Astrocyte (in vitro differentiated cells and primary cell): ENCODE data around the gene FHOD1. TPM values are rescaled to one million over a fixed set of nuclear protein-coding genes. Genes with fewer than 3 reads are reported as not detected.
A peak's percentile ranks its signal among the peaks of the same experiment; 100 is the strongest.

Experiments used
- DNase-seq: peaks from one replicate; pipeline ENCODE4 v3.0.0-alpha.2; 2010; ENCODE audit warnings: low read depth
- FAIRE-seq: peaks from 2 replicates; lab custom pipeline; 2011; peaks lifted over from hg19 to GRCh38; lab: Jason Lieb, UNC
- H2AFZ ChIP-seq: 2 replicates; pipeline ENCODE4 v1.6.0; 2012; ENCODE audit warnings: low read depth, low read length, inconsistent platforms
- H3K27ac ChIP-seq: 2 replicates; pipeline ENCODE4 v1.5.1; 2011; ENCODE audit warnings: low read depth, low read length, inconsistent platforms
- H3K27me3 ChIP-seq: 2 replicates; pipeline ENCODE4 v1.6.0; 2011; ENCODE audit warnings: low read length, inconsistent platforms; ENCODE audit not compliant: insufficient read depth
- H3K36me3 ChIP-seq: 2 replicates; pipeline ENCODE4 v1.5.1; 2011; ENCODE audit warnings: low read length, inconsistent platforms; ENCODE audit not compliant: insufficient read depth
- H3K4me1 ChIP-seq: 2 replicates; pipeline ENCODE4 v1.5.1; 2011; ENCODE audit warnings: low read length, inconsistent platforms; ENCODE audit not compliant: insufficient read depth
- H3K4me2 ChIP-seq: 2 replicates; pipeline ENCODE4 v1.6.0; 2012; ENCODE audit warnings: low read length, inconsistent platforms
- H3K4me3 ChIP-seq: 2 replicates; pipeline ENCODE4 v1.5.1; 2011; ENCODE audit warnings: low read depth, mild to moderate bottlenecking, low read length, inconsistent platforms; ENCODE audit not compliant: insufficient read depth
- H3K79me2 ChIP-seq: 2 replicates; pipeline ENCODE4 v1.6.0; 2012; ENCODE audit warnings: mild to moderate bottlenecking, low read length, inconsistent platforms; ENCODE audit not compliant: insufficient read depth
- H3K9ac ChIP-seq: 2 replicates; pipeline ENCODE4 v1.6.0; 2012; ENCODE audit warnings: mild to moderate bottlenecking, low read length, inconsistent platforms
- H3K9me3 ChIP-seq: 2 replicates; pipeline ENCODE4 v1.5.1; 2012; ENCODE audit warnings: low read depth, mild to moderate bottlenecking, low read length, inconsistent platforms; ENCODE audit not compliant: insufficient read depth
- H4K20me1 ChIP-seq: 2 replicates; pipeline ENCODE4 v1.6.0; 2012; ENCODE audit warnings: low read length, inconsistent platforms; ENCODE audit not compliant: insufficient read depth
- H3K27ac Mint-ChIP-seq: one replicate; pipeline ENCODE4 v1.8.0; 2021; ENCODE audit warnings: mild to moderate bottlenecking, mixed read lengths; ENCODE audit not compliant: unreplicated experiment
- H3K27me3 Mint-ChIP-seq: one replicate; pipeline ENCODE4 v1.8.0; 2021; ENCODE audit warnings: low read depth, mixed read lengths; ENCODE audit not compliant: unreplicated experiment
- H3K36me3 Mint-ChIP-seq: one replicate; pipeline ENCODE4 v1.8.0; 2021; ENCODE audit warnings: low read depth, mixed read lengths; ENCODE audit not compliant: unreplicated experiment
- H3K4me1 Mint-ChIP-seq: one replicate; pipeline ENCODE4 v1.8.0; 2021; ENCODE audit warnings: low read depth, mixed read lengths; ENCODE audit not compliant: unreplicated experiment
- H3K4me3 Mint-ChIP-seq: one replicate; pipeline ENCODE4 v1.8.0; 2021; ENCODE audit warnings: mild to moderate bottlenecking, moderate library complexity, mixed read lengths; ENCODE audit not compliant: unreplicated experiment
- H3K9me3 Mint-ChIP-seq: one replicate; pipeline ENCODE4 v1.8.0; 2021; ENCODE audit warnings: mild to moderate bottlenecking, mixed read lengths; ENCODE audit not compliant: unreplicated experiment
- CTCF ChIP-seq: IDR thresholded peaks from 2 replicates; pipeline ENCODE4 v1.5.1; 2011; ENCODE audit warnings: low read depth, mild to moderate bottlenecking, inconsistent platforms, low read length, moderate library complexity; ENCODE audit not compliant: insufficient read depth
- EZH2 ChIP-seq: IDR thresholded peaks from 2 replicates; pipeline ENCODE4 v1.6.1; 2012; ENCODE audit warnings: mild to moderate bottlenecking, low read length, inconsistent platforms; ENCODE audit not compliant: insufficient read depth
- total RNA-seq: library from RNA; stranded (reverse); gene quantifications from 2 replicates; pipeline ENCODE4 v1.2.1, GENCODE V29; 2021

The FHOD1 gene
- total RNA-seq, 1 donor from 2014 or later: 38.1 TPM

GRCh38 chr16:67187175-67187890 lies 59.9 kb downstream of the FHOD1 start:
- no peak for FAIRE-seq
- H3K4me2 ChIP-seq: no peak overlapping the region
- H3K27ac ChIP-seq: no peak overlapping the region

GRCh38 chr16:67186550-67186950 lies 60.7 kb downstream of the FHOD1 start:
- Histone ChIP-seq H3K9ac (no peak overlapping the region), H3K4me3 (no peak overlapping the region), H3K79me2 (peaks cover 12% of the 10 kb centered on the region), H3K27ac (no peak overlapping the region), H4K20me1 (peaks cover 27% of the 10 kb centered on the region), H3K4me1 (peaks cover 26% of the 10 kb centered on the region), H3K27me3 (no peaks in the 10 kb centered on the region), H3K36me3 (no peaks in the 10 kb centered on the region), H3K9me3 (no peaks in the 10 kb centered on the region), H3K4me2 (no peak overlapping the region), H2AFZ (no peak overlapping the region)
- no peak for TF ChIP-seq CTCF
- TF ChIP-seq EZH2: no peak
- Mint-ChIP-seq H3K4me3 (no peak overlapping the region), H3K27ac (no peak overlapping the region), H3K9me3 (no peaks in the 10 kb centered on the region), H3K4me1 (peaks cover 15% of the 10 kb centered on the region), H3K36me3 (no peaks in the 10 kb centered on the region), H3K27me3 (no peaks in the 10 kb centered on the region)
- DNase-seq (no peak), FAIRE-seq (no peak)

More at GRCh38 chr16:67187175-67187890, 59.9 kb downstream of the FHOD1 start:
- no peak for TF ChIP-seq EZH2
- no peak for TF ChIP-seq CTCF
- Mint-ChIP-seq H3K27me3 (no peaks in the 10 kb centered on the region), H3K27ac (no peak overlapping the region), H3K4me3 (no peak overlapping the region), H3K9me3 (no peaks in the 10 kb centered on the region), H3K4me1 (peaks cover 15% of the 10 kb centered on the region), H3K36me3 (no peaks in the 10 kb centered on the region)
- no peak for DNase-seq
- Histone ChIP-seq H3K79me2 (peaks cover 14% of the 10 kb centered on the region), H3K27me3 (no peaks in the 10 kb centered on the region), H2AFZ (no peak overlapping the region), H3K36me3 (no peaks in the 10 kb centered on the region), H4K20me1 (peaks cover 22% of the 10 kb centered on the region), H3K4me1 (peaks cover 21% of the 10 kb centered on the region), H3K9ac (no peak overlapping the region), H3K9me3 (no peaks in the 10 kb centered on the region), H3K4me3 (no peak overlapping the region)

- peak overlapping the region; percentile 79 for H3K4me3 Mint-ChIP-seq
- Histone ChIP-seq H3K27ac (no peak overlapping the region), H3K9ac (no peak overlapping the region), H3K9me3 (no peaks in the 10 kb centered on the region), H3K79me2 (peaks cover 16% of the 10 kb centered on the region), H3K4me3 (no peak overlapping the region), H3K4me1 (peaks cover 33% of the 10 kb centered on the region), H3K36me3 (no peaks in the 10 kb centered on the region), H2AFZ (no peak overlapping the region), H3K4me2 (peak overlapping the region; percentile 58), H4K20me1 (peaks cover 36% of the 10 kb centered on the region), H3K27me3 (no peaks in the 10 kb centered on the region)
- TF ChIP-seq EZH2 (no peak), CTCF (no peak)
- no peaks in the 10 kb centered on the region for H3K27me3 Mint-ChIP-seq
- no peak overlapping the region for H3K27ac Mint-ChIP-seq
- H3K36me3 Mint-ChIP-seq: peaks cover 1% of the 10 kb centered on the region
- FAIRE-seq (no peak), DNase-seq (no peak)
- H3K9me3 Mint-ChIP-seq: no peaks in the 10 kb centered on the region
- H3K4me1 Mint-ChIP-seq: peaks cover 15% of the 10 kb centered on the region
Measured at GRCh38 chr16:67185651-67186134, 61.6 kb downstream of the FHOD1 start.
